ENCODE results near the gene EGFR. TPM values are rescaled to one million over a fixed set of nuclear protein-coding genes. Genes with fewer than 3 reads are reported as not detected.
"Not testable (repeated sequence)": the region's sequence is repeated elsewhere in the genome, so short reads cannot be mapped to it uniquely, and the experiment has no call there.

EGFR gene
- total and polyA plus RNA-seq, 7 donors = 3.6 to 39.7 (median 14.1) TPM

DNA sequence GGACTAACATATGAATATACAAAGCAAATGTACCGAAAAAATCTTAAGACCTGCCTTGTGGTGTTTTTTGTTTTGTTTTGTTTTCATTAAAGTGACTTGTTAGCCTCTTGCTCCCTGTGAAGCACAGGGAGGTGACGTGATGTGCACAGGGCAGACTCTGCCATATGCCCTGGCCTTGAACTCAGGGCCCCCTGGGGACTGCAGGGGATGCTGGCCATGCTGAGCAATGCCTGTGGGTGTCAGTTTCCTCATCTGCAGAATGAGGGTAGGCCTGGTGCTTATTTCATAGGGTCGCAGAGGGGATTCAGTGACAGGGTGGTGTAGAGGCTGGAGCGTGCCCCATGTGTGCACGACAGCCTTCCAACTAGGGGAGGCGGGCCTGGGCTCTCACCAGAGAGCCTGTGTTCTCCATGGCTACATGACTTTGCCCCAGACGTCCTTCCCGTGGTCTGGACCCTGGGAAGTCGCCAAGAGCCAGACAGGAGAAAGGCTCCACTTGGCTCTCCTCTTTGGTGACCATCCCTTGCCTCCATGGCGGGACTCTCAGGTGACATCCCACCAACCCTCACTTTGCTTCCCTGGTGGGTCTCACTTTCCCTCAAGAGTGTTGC lies 14.5 kb downstream of the EGFR start:
- no peak for ATAC-seq
- TF ChIP-seq, protein P1, sequence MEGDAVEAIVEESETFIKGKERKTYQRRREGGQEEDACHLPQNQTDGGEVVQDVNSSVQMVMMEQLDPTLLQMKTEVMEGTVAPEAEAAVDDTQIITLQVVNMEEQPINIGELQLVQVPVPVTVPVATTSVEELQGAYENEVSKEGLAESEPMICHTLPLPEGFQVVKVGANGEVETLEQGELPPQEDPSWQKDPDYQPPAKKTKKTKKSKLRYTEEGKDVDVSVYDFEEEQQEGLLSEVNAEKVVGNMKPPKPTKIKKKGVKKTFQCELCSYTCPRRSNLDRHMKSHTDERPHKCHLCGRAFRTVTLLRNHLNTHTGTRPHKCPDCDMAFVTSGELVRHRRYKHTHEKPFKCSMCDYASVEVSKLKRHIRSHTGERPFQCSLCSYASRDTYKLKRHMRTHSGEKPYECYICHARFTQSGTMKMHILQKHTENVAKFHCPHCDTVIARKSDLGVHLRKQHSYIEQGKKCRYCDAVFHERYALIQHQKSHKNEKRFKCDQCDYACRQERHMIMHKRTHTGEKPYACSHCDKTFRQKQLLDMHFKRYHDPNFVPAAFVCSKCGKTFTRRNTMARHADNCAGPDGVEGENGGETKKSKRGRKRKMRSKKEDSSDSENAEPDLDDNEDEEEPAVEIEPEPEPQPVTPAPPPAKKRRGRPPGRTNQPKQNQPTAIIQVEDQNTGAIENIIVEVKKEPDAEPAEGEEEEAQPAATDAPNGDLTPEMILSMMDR (IDR thresholded peaks at IDR 0.05) = no peak
- WGBS, 3 donors = 78 to 89% (median 80%) methylated on average over 10 of the region's 10 CpGs
- Histone ChIP-seq H3K4me3 (no peak overlapping the region), H3K36me3 (ENCODE audit: insufficient read depth in 1 of 2, low read depth in 1 of 2) (no peaks in the 10 kb centered on the region), H3K27ac (no peak overlapping the region), H3K4me1 (peaks cover 17% of the 10 kb centered on the region), H3K9me3 (no peaks in the 10 kb centered on the region), H3K27me3 (ENCODE audit: insufficient read depth in 3 of 3, low read length in 2 of 3) (no peaks in the 10 kb centered on the region)
- intact Hi-C loops (cut with DNase I) = no loop called here
- no peak for DNase-seq

DNA sequence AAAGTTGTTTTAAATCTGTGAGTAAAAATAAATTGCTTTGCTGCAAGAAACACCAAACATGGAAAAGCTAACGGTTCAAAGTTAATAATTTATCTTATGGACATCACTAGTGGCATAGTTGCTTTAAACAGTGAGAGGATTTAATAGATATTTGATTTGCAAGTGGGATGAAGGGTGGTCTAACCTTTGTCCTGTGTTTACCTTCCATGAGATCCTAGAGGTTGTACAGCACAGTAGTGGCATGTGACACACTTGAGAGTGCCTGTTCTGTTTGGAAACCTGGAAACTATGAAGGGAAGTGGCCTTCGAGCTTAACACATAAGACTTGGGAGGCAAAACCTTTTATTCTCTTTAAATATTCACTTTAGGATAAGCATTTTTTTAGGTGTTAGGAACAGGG lies 16.0 kb downstream of the EGFR start:
- ATAC-seq (no peak), DNase-seq (no peak)
- Histone ChIP-seq H3K4me1 (peaks cover 11% of the 10 kb centered on the region), H3K4me3 (no peak overlapping the region), H3K27ac (no peak overlapping the region), H3K36me3 (ENCODE audit: insufficient read depth in 1 of 2, low read depth in 1 of 2) (no peaks in the 10 kb centered on the region), H3K9me3 (no peaks in the 10 kb centered on the region), H3K27me3 (ENCODE audit: insufficient read depth in 3 of 3, low read length in 2 of 3) (no peaks in the 10 kb centered on the region)
- intact Hi-C loops (cut with DNase I) = no loop called here
- 66 to 86% (median 76%) methylated on average over 2 of the region's 2 CpGs for WGBS, 3 donors
- TF ChIP-seq, protein P1 (IDR thresholded peaks at IDR 0.05) = no peak

DNA sequence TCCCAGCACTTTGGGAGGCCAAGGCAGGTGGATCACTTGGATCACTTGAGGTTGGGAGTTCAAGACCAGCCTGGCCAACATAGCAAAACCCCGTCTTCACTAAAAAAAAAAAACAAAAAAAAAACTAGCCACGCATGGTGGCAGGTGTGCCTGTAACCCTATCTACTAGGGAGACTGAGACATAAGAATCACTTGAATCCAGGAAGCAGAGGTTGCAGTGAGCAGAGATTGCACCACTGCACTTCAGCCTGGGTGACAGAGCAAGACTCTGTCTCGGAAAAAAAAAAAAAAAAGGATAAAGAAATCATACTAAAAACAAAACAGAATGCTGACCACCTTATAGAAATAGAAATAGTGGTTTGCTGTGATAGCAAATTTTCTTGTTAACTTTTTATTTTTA lies 16.6 kb downstream of the EGFR start:
- H3K27me3 ChIP-seq (ENCODE audit: insufficient read depth in 3 of 3, low read length in 2 of 3); H3K4me3 ChIP-seq; H3K27ac ChIP-seq; intact Hi-C loops (cut with DNase I); DNase-seq; ATAC-seq; H3K9me3 ChIP-seq; H3K36me3 ChIP-seq (ENCODE audit: insufficient read depth in 1 of 2, low read depth in 1 of 2): not testable (repeated sequence)
- H3K4me1 ChIP-seq = peaks cover 12% of the 10 kb centered on the region
- WGBS, 3 donors = 53 to 85% (median 59%) methylated on average over 3 of the region's 3 CpGs

DNA sequence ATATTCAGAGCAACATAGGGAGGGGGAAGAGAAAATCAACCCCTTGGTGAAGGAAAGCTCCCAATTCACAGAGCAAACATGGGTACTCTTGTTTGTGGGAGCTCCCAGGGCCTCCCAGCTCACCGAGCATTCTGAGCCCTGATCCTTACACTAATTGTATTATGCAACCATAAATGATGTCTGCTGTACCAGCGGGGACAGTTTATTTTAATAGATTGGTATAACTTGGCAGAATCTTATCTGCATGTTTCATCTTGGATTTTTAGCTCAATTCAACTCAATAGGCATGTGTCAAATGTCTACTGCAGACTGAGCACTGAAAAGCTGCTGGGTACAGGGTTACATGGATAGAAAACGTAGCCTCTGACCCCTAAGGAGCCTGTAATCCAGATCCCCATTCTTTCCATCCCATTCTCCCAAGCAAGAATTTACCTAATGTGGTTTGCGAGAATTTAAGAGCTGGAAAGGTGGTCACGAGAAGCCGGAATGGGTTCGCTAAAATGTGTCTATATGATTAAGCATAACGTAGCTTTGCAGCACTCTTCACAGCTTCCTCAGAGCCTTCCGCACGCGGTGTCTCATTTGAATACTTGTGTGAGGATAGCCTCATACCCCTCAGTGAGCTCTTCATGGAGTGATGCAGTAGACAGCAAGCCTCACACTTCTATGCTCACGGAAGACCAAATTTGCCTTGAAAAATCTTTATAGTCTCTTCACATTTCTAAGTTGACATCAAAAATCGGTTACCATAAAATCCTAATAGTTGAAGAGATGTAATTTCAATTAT lies 18.3 kb downstream of the EGFR start:
- no peaks in the 10 kb centered on the region for H3K9me3 ChIP-seq
- no peaks in the 10 kb centered on the region for H3K27me3 ChIP-seq (ENCODE audit: insufficient read depth in 3 of 3, low read length in 2 of 3)
- H3K27ac ChIP-seq = no peak overlapping the region
- no peak for ATAC-seq
- peaks cover 22% of the 10 kb centered on the region for H3K4me1 ChIP-seq
- TF ChIP-seq, protein P1 (IDR thresholded peaks at IDR 0.05) = no peak
- WGBS, 3 donors = 87 to 91% (median 88%) methylated on average over 13 of the region's 13 CpGs
- no peak overlapping the region for H3K4me3 ChIP-seq
- no peak for DNase-seq
- no peaks in the 10 kb centered on the region for H3K36me3 ChIP-seq (ENCODE audit: insufficient read depth in 1 of 2, low read depth in 1 of 2)
- intact Hi-C loops (cut with DNase I) = no loop called here

DNA sequence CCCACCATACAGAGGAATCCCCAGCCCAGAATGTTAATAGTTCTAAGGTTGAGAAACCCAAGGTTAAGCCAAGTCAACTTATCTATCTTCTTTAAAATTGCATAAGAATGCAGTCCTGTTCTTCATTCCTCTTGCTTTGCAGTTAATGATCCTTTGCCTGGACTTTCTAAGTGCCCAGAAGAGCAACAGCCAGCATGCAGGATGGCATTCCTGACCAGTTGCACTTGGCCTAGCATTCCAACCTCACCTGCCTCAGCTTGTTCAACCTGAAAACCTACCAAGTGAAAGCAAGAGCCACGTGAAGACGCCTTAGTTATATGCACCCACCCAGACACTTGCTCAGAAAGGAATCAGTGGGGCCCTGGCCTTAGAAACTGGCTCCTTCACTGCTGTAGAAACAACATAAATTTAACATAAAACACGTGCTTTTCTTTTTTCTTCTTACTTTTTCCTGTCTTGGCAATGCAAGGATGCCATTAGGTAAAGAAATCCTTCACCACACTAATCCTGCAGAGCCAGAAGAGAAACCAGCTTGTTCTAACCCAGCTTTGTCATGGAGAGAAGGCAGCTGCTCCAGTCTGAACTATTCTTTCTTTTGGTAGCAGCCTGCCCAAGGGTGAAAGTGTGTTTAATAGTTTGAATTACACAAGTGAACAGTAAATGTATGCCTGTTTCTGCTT lies 25.0 kb downstream of the EGFR start:
- H3K4me1 ChIP-seq = peaks cover 56% of the 10 kb centered on the region
- no peaks in the 10 kb centered on the region for H3K36me3 ChIP-seq (ENCODE audit: insufficient read depth in 1 of 2, low read depth in 1 of 2)
- H3K4me3 ChIP-seq = no peak overlapping the region
- TF ChIP-seq, protein P1 (IDR thresholded peaks at IDR 0.05) = no peak
- H3K27ac ChIP-seq = peak overlapping the region; percentile 81
- intact Hi-C loops (cut with DNase I) = no loop called here
- 62 to 70% (median 68%) methylated on average over 3 of the region's 3 CpGs for WGBS, 3 donors
- DNase-seq (no peak), ATAC-seq (peak in 2 of 4 donors; percentile 3 to 7)
- H3K9me3 ChIP-seq = no peaks in the 10 kb centered on the region
- H3K27me3 ChIP-seq (ENCODE audit: insufficient read depth in 3 of 3, low read length in 2 of 3) = no peaks in the 10 kb centered on the region
